Measurements from ENCODE around the gene GNG13.

Gene GNG13

GRCh38 chr16:838741-839140 is 38.2 kb upstream of the GNG13 start:
- TF ChIP-seq CREB1 (IDR thresholded peaks at IDR 0.05; ENCODE audit: low read depth) (no peak), TCF12 (IDR thresholded peaks at IDR 0.05; ENCODE audit: low read depth) (no peak), REST (IDR thresholded peaks at IDR 0.05; ENCODE audit: low read depth) (no peak), MAX (IDR thresholded peaks at IDR 0.05) (no peak), YY1 (IDR thresholded peaks at IDR 0.05; ENCODE audit: low read depth) (no peak), USF1 (IDR thresholded peaks at IDR 0.05) (no peak), ZBTB7A (IDR thresholded peaks at IDR 0.05; ENCODE audit: low read depth) (no peak), EGR1 (IDR thresholded peaks at IDR 0.05) (no peak), RAD21 (IDR thresholded peaks at IDR 0.05; ENCODE audit: low read depth) (no peak), NFIC (IDR thresholded peaks at IDR 0.05) (no peak), TEAD4 (IDR thresholded peaks at IDR 0.05) (no peak), EP300 (IDR thresholded peaks at IDR 0.05; ENCODE audit: borderline replicate concordance) (no peak), CEBPB (IDR thresholded peaks at IDR 0.05) (no peak), FOXM1 (IDR thresholded peaks at IDR 0.05; ENCODE audit: borderline replicate concordance, low read depth) (no peak)

GRCh38 chr16:836221-836620 is 35.7 kb upstream of the GNG13 start:
- no peak for TF ChIP-seq NFIC (IDR thresholded peaks at IDR 0.05)
- TF ChIP-seq EGR1 (IDR thresholded peaks at IDR 0.05): no peak
- TF ChIP-seq YY1 (IDR thresholded peaks at IDR 0.05; ENCODE audit: low read depth): no peak
- no peak for TF ChIP-seq CEBPB (IDR thresholded peaks at IDR 0.05)
- TF ChIP-seq EP300 (IDR thresholded peaks at IDR 0.05; ENCODE audit: borderline replicate concordance): no peak
- no peak for TF ChIP-seq FOXM1 (IDR thresholded peaks at IDR 0.05; ENCODE audit: borderline replicate concordance, low read depth)
- no peak for TF ChIP-seq TEAD4 (IDR thresholded peaks at IDR 0.05)
- no peak for TF ChIP-seq TCF12 (IDR thresholded peaks at IDR 0.05; ENCODE audit: low read depth)
- no peak for TF ChIP-seq RAD21 (IDR thresholded peaks at IDR 0.05; ENCODE audit: low read depth)
- TF ChIP-seq TAF1 (IDR thresholded peaks at IDR 0.05; ENCODE audit: low read depth): no peak
- TF ChIP-seq REST (IDR thresholded peaks at IDR 0.05; ENCODE audit: low read depth): no peak
- no peak for TF ChIP-seq USF1 (IDR thresholded peaks at IDR 0.05)

GRCh38 chr16:835373-835772 is 34.8 kb upstream of the GNG13 start:
- no peak for TF ChIP-seq EP300 (IDR thresholded peaks at IDR 0.05; ENCODE audit: borderline replicate concordance)
- no peak for TF ChIP-seq NFIC (IDR thresholded peaks at IDR 0.05)
- no peak for TF ChIP-seq CREB1 (IDR thresholded peaks at IDR 0.05; ENCODE audit: low read depth)
- no peak for TF ChIP-seq ZBTB7A (IDR thresholded peaks at IDR 0.05; ENCODE audit: low read depth)
- no peak for TF ChIP-seq CEBPB (IDR thresholded peaks at IDR 0.05)
- no peak for TF ChIP-seq TEAD4 (IDR thresholded peaks at IDR 0.05)
- no peak for TF ChIP-seq TCF12 (IDR thresholded peaks at IDR 0.05; ENCODE audit: low read depth)
- no peak for TF ChIP-seq TAF1 (IDR thresholded peaks at IDR 0.05; ENCODE audit: low read depth)
- no peak for TF ChIP-seq REST (IDR thresholded peaks at IDR 0.05; ENCODE audit: low read depth)
- no peak for TF ChIP-seq EGR1 (IDR thresholded peaks at IDR 0.05)
- no peak for TF ChIP-seq USF1 (IDR thresholded peaks at IDR 0.05)
- TF ChIP-seq FOXM1 (IDR thresholded peaks at IDR 0.05; ENCODE audit: borderline replicate concordance, low read depth): no peak
- no peak for TF ChIP-seq MAX (IDR thresholded peaks at IDR 0.05)
- TF ChIP-seq YY1 (IDR thresholded peaks at IDR 0.05; ENCODE audit: low read depth): no peak
- TF ChIP-seq RAD21 (IDR thresholded peaks at IDR 0.05; ENCODE audit: low read depth): no peak

GRCh38 chr16:833411-833810 is 32.9 kb upstream of the GNG13 start:
- TF ChIP-seq EP300 (IDR thresholded peaks at IDR 0.05; ENCODE audit: borderline replicate concordance): no peak
- no peak for TF ChIP-seq ZBTB7A (IDR thresholded peaks at IDR 0.05; ENCODE audit: low read depth)
- no peak for TF ChIP-seq TAF1 (IDR thresholded peaks at IDR 0.05; ENCODE audit: low read depth)
- TF ChIP-seq REST (IDR thresholded peaks at IDR 0.05; ENCODE audit: low read depth): no peak
- no peak for TF ChIP-seq YY1 (IDR thresholded peaks at IDR 0.05; ENCODE audit: low read depth)
- no peak for TF ChIP-seq CREB1 (IDR thresholded peaks at IDR 0.05; ENCODE audit: low read depth)
- no peak for TF ChIP-seq NFIC (IDR thresholded peaks at IDR 0.05)
- TF ChIP-seq CEBPB (IDR thresholded peaks at IDR 0.05): no peak
- TF ChIP-seq TEAD4 (IDR thresholded peaks at IDR 0.05): no peak
- TF ChIP-seq EGR1 (IDR thresholded peaks at IDR 0.05): no peak
- TF ChIP-seq RAD21 (IDR thresholded peaks at IDR 0.05; ENCODE audit: low read depth): no peak
- no peak for TF ChIP-seq USF1 (IDR thresholded peaks at IDR 0.05)
- TF ChIP-seq FOXM1 (IDR thresholded peaks at IDR 0.05; ENCODE audit: borderline replicate concordance, low read depth): no peak
- TF ChIP-seq MAX (IDR thresholded peaks at IDR 0.05): no peak
- TF ChIP-seq TCF12 (IDR thresholded peaks at IDR 0.05; ENCODE audit: low read depth): no peak

Measured in Ishikawa (cell line).